ENCODE data around the gene MRPS14. TPM values are rescaled to one million over a fixed set of nuclear protein-coding genes. Genes with fewer than 3 reads are reported as not detected.
A peak's percentile ranks its signal among the peaks of the same experiment; 100 is the strongest.

The MRPS14 gene
- total and polyA plus RNA-seq, 9 of the 15 experiments (the other 6 are each of a cell fraction or from before 2014, with no cell fraction given) = 38.1 to 231 (median 54.9) TPM

DNA sequence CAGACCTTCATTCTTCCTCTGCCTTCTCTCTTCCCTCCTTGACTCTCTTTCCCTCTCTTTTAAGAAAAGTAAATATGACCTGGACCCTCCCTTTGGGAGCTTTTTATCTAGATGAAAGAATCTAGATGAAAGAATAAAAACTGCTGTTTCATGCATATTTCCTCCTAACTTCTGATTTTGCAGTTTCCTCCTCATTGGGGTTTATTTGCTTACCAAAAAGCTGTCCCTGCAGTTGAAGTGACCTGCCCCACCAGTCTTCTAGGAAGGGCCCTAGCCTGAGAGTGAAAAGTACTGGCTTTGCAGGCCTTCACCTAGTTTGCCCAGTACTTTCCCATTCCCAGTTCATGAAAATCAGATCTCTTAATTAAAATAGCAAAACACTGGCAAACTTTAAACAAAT, 51.8 kb downstream of the MRPS14 start:
- DNase-seq (ENCODE audit: extremely low read depth in 1 of 4, low spot score in 3 of 4) = no peak
- intact Hi-C loops (cut with micrococcal nuclease) = no loop called here
- no peak overlapping the region for H3K4me3 ChIP-seq
- no peaks in the 10 kb centered on the region for H3K9me1 ChIP-seq (ENCODE audit: control insufficient read depth, insufficient read depth, low read length)
- CTCF ChIA-PET (ENCODE audit: low intra/inter-chr PET ratio) = no interaction called here
- H3K27me3 ChIP-seq (ENCODE audit: control insufficient read depth in 2 of 2, insufficient read depth in 2 of 2, low read length in 2 of 2) = no peaks in the 10 kb centered on the region
- in situ Hi-C loops (cut with MboI) = no loop called here
- H4K20me1 ChIP-seq (replicated peaks; ENCODE audit: control insufficient read depth, insufficient read depth, low read length) = no peaks in the 10 kb centered on the region
- H3K4me2 ChIP-seq (ENCODE audit: insufficient read depth, low read length) = no peak overlapping the region; the same call in 1 of the 2 replicates
- peaks cover 2% of the 10 kb centered on the region; the same call in 1 of the 3 replicates for H3K79me2 ChIP-seq (ENCODE audit: control insufficient read depth, insufficient read depth, low read length)
- ATAC-seq = 0 out of 3 replicates have a peak, but pooled peaks have one; percentile 13
- peaks cover 0 to 36% of the 10 kb centered on the region in 2 experiments; a peak in 3 of 5 replicates for H3K4me1 ChIP-seq (replicated peaks in 1 of 2; ENCODE audit: control insufficient read depth in 2 of 2, insufficient read depth in 2 of 2, low read length in 2 of 2)
- H3K27ac ChIP-seq (ENCODE audit: extremely low read depth, low read depth, low read length) = peak overlapping the region; percentile 2; the same call in 2 of the 3 replicates
- no peak overlapping the region for H3K9ac ChIP-seq (ENCODE audit: insufficient read depth in 1 of 2, low read depth in 2 of 2, low read length in 2 of 2)
- POLR2A ChIA-PET = interaction anchor here (0.7 to 1.7 kb wide), 4 partner anchors 9 to 28 kb away, joined by 3 to 5 read pairs (median 4); no protein-coding TSS in a partner anchor
- BruUV-seq (replicated peaks) = no TSS peak
- TF ChIP-seq SMAD3 (CRISPR knock-in tag; conservative IDR thresholded peaks at IDR 0.05) (no peak), MAFF (IDR thresholded peaks at IDR 0.05; ENCODE audit: low read length) (peak; percentile 41; the same call in 1 of the 2 replicates), NFE2 (IDR thresholded peaks at IDR 0.05; ENCODE audit: low read depth) (peak; percentile 78), ZNF316 (IDR thresholded peaks at IDR 0.05) (peak; percentile 86), DPF2 (IDR thresholded peaks at IDR 0.05) (peak; percentile 27; the same call in 1 of the 2 replicates), NCOA4 (IDR thresholded peaks at IDR 0.05; ENCODE audit: partially characterized antibody) (no peak), FOXA3 (CRISPR knock-in tag; conservative IDR thresholded peaks at IDR 0.05 in 1 of 2, IDR thresholded peaks at IDR 0.05 in 1 of 2) (peak in 1 of 2 experiments; percentile 60; a peak in 2 of 4 replicates), MAFK (IDR thresholded peaks at IDR 0.05; ENCODE audit: low read length) (0 out of 2 replicates have a peak, but pooled peaks have one; percentile 7), ZFP1 (CRISPR knock-in tag; IDR thresholded peaks at IDR 0.05) (no peak), LEF1 (IDR thresholded peaks at IDR 0.05) (0 out of 2 replicates have a peak, but pooled peaks have one; percentile 42), ARID1B (IDR thresholded peaks at IDR 0.05) (peak; percentile 34; the same call in 1 of the 2 replicates), NCOR1 (IDR thresholded peaks at IDR 0.05) (no peak), SMARCA4 (IDR thresholded peaks at IDR 0.05) (peak; percentile 42; the same call in 1 of the 2 replicates), C11orf30 (IDR thresholded peaks at IDR 0.05; ENCODE audit: low read depth) (peak; percentile 80), ZFX (CRISPR knock-in tag; IDR thresholded peaks at IDR 0.05) (0 out of 2 replicates have a peak, but pooled peaks have one; percentile 17), MAFG (tag; conservative IDR thresholded peaks at IDR 0.05) (peak; percentile 58), ZNF766 (CRISPR knock-in tag; conservative IDR thresholded peaks at IDR 0.05) (peak; percentile 85)
- TF ChIP-seq, protein P1, sequence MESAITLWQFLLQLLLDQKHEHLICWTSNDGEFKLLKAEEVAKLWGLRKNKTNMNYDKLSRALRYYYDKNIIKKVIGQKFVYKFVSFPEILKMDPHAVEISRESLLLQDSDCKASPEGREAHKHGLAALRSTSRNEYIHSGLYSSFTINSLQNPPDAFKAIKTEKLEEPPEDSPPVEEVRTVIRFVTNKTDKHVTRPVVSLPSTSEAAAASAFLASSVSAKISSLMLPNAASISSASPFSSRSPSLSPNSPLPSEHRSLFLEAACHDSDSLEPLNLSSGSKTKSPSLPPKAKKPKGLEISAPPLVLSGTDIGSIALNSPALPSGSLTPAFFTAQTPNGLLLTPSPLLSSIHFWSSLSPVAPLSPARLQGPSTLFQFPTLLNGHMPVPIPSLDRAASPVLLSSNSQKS (CRISPR knock-in tag; IDR thresholded peaks at IDR 0.05) = no peak
- TF ChIP-seq, protein P2, sequence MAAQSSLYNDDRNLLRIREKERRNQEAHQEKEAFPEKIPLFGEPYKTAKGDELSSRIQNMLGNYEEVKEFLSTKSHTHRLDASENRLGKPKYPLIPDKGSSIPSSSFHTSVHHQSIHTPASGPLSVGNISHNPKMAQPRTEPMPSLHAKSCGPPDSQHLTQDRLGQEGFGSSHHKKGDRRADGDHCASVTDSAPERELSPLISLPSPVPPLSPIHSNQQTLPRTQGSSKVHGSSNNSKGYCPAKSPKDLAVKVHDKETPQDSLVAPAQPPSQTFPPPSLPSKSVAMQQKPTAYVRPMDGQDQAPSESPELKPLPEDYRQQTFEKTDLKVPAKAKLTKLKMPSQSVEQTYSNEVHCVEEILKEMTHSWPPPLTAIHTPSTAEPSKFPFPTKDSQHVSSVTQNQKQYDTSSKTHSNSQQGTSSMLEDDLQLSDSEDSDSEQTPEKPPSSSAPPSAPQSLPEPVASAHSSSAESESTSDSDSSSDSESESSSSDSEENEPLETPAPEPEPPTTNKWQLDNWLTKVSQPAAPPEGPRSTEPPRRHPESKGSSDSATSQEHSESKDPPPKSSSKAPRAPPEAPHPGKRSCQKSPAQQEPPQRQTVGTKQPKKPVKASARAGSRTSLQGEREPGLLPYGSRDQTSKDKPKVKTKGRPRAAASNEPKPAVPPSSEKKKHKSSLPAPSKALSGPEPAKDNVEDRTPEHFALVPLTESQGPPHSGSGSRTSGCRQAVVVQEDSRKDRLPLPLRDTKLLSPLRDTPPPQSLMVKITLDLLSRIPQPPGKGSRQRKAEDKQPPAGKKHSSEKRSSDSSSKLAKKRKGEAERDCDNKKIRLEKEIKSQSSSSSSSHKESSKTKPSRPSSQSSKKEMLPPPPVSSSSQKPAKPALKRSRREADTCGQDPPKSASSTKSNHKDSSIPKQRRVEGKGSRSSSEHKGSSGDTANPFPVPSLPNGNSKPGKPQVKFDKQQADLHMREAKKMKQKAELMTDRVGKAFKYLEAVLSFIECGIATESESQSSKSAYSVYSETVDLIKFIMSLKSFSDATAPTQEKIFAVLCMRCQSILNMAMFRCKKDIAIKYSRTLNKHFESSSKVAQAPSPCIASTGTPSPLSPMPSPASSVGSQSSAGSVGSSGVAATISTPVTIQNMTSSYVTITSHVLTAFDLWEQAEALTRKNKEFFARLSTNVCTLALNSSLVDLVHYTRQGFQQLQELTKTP (IDR thresholded peaks at IDR 0.05; ENCODE audit: low read depth in 1 of 2, partially characterized antibody in 2 of 2) = peak in 1 of 2 experiments; percentile 34
- no peak overlapping the region for H2AFZ ChIP-seq (ENCODE audit: low read depth, low read length)
- H3K9me3 ChIP-seq (replicated peaks; ENCODE audit: control insufficient read depth, insufficient read depth, low read depth, low read length) = no peaks in the 10 kb centered on the region
- peaks cover 18% of the 10 kb centered on the region for H3K36me3 ChIP-seq (ENCODE audit: control insufficient read depth, insufficient read depth, low read length)
- FAIRE-seq = no peak

All from K562 (cell line).